Subcutaneous adipose tissue (tissue), 4 donors: Measurements from ENCODE around the gene PLD1. TPM values are rescaled to one million over a fixed set of nuclear protein-coding genes. Genes with fewer than 3 reads are reported as not detected.

Experiments
- CTCF ChIP-seq: fragments of 450-650 bp; IDR thresholded peaks from one replicate; pipeline ENCODE4 v1.5.1; 2016; ENCODE audit warnings: low read depth, mild to moderate bottlenecking, control low read depth, antibody characterized with exemption, moderate library complexity
- total RNA-seq, 4 donors: library from RNA; depleted of rRNA; stranded (reverse); fragments of >200 nt; gene quantifications; one replicate each; pipeline ENCODE4 v1.1.0, GENCODE V29; 2016

PLD1 gene
- total RNA-seq, 4 donors from 2014 or later: 20.5 to 48.2 (median 26.9) TPM

- TF ChIP-seq CTCF: no peak
Measured at GRCh38 chr3:171755015-171755589, 55.2 kb downstream of the PLD1 start.

- no peak for TF ChIP-seq CTCF
Measured at GRCh38 chr3:171753665-171754408, 56.4 kb downstream of the PLD1 start.

- no peak for TF ChIP-seq CTCF
Measured at GRCh38 chr3:171753025-171753472, 57.2 kb downstream of the PLD1 start.

GRCh38 chr3:171752329-171752728 is 58.0 kb downstream of the PLD1 start:
- TF ChIP-seq CTCF: no peak

- no peak for TF ChIP-seq CTCF
Measured at GRCh38 chr3:171749124-171749523, 61.2 kb downstream of the PLD1 start.

- TF ChIP-seq CTCF: no peak
Measured at GRCh38 chr3:171748064-171748924, 62.0 kb downstream of the PLD1 start.
